Measurements from ENCODE around the gene ECD. TPM values are rescaled to one million over a fixed set of nuclear protein-coding genes. Genes with fewer than 3 reads are reported as not detected.

ECD gene
- total RNA-seq, 1 donor from 2014 or later: 35.2 TPM

- DNase-seq (ENCODE audit: low spot score): no peak
- Mint-ChIP-seq H3K27ac (no peak overlapping the region), H3K4me3 (ENCODE audit: low read depth) (peak overlapping the region; percentile 57), H3K9me3 (no peaks in the 10 kb centered on the region), H3K27me3 (ENCODE audit: low read depth) (no peaks in the 10 kb centered on the region), H3K4me1 (ENCODE audit: low read depth) (peaks cover 45% of the 10 kb centered on the region), H3K36me3 (ENCODE audit: low read depth) (peaks cover 44% of the 10 kb centered on the region)
- intact Hi-C loops (cut with micrococcal nuclease): no loop called here
These were observed 75.0 kb downstream of the ECD start for GRCh38 chr10:73092830-73093229.

GRCh38 chr10:73088304-73088703, 79.5 kb downstream of the ECD start:
- Mint-ChIP-seq H3K27ac (peak overlapping the region; percentile 50), H3K27me3 (ENCODE audit: low read depth) (no peaks in the 10 kb centered on the region), H3K36me3 (ENCODE audit: low read depth) (peaks cover 44% of the 10 kb centered on the region), H3K9me3 (no peaks in the 10 kb centered on the region), H3K4me3 (ENCODE audit: low read depth) (no peak overlapping the region), H3K4me1 (ENCODE audit: low read depth) (peaks cover 30% of the 10 kb centered on the region)
- no peak for DNase-seq (ENCODE audit: low spot score)
- intact Hi-C loops (cut with micrococcal nuclease): no loop called here

- Mint-ChIP-seq H3K4me1 (ENCODE audit: low read depth) (peaks cover 31% of the 10 kb centered on the region), H3K27ac (no peak overlapping the region), H3K36me3 (ENCODE audit: low read depth) (peaks cover 43% of the 10 kb centered on the region), H3K27me3 (ENCODE audit: low read depth) (no peaks in the 10 kb centered on the region), H3K4me3 (ENCODE audit: low read depth) (no peak overlapping the region), H3K9me3 (no peaks in the 10 kb centered on the region)
- DNase-seq (ENCODE audit: low spot score): no peak
- intact Hi-C loops (cut with micrococcal nuclease): no loop called here
These were observed 81.0 kb downstream of the ECD start for GRCh38 chr10:73086816-73087215.

GRCh38 chr10:73084209-73084608, 83.6 kb downstream of the ECD start:
- H3K36me3 Mint-ChIP-seq (ENCODE audit: low read depth): peaks cover 44% of the 10 kb centered on the region
- no peak overlapping the region for H3K4me3 Mint-ChIP-seq (ENCODE audit: low read depth)
- H3K4me1 Mint-ChIP-seq (ENCODE audit: low read depth): peaks cover 35% of the 10 kb centered on the region
- no peak for DNase-seq (ENCODE audit: low spot score)
- no peak overlapping the region for H3K27ac Mint-ChIP-seq
- no peaks in the 10 kb centered on the region for H3K27me3 Mint-ChIP-seq (ENCODE audit: low read depth)
- no peaks in the 10 kb centered on the region for H3K9me3 Mint-ChIP-seq
- intact Hi-C loops (cut with micrococcal nuclease): no loop called here

Other genes starting within 250 kb of the ECD start
- not detected in 2 replicates for gene PLA2G12B, start 213.2 kb downstream of the ECD start, total RNA-seq
- 71.9 and 72.8 TPM in 2 replicates for gene P4HA1, start 71.1 kb downstream of the ECD start, total RNA-seq
- gene NUDT13, start 57.6 kb downstream of the ECD start, total RNA-seq: 0.76 and 1.0 TPM in 2 replicates
- 13.8 and 14.3 TPM in 2 replicates for gene FAM149B1, start 111 bp upstream of the ECD start, total RNA-seq
- 50.8 and 52.7 TPM in 2 replicates for gene DNAJC9, start 79.2 kb upstream of the ECD start, total RNA-seq
- 145 and 152 TPM in 2 replicates for gene MRPS16, start 84.6 kb upstream of the ECD start, total RNA-seq
- 0.41 and 0.43 TPM in 2 replicates for gene CFAP70, start 190.9 kb upstream of the ECD start, total RNA-seq
- gene ANXA7, start 246.1 kb upstream of the ECD start, total RNA-seq: 173 and 174 TPM in 2 replicates

Measured in activated T-helper 2 cell treated with anti-CD3 and anti-CD28 coated beads, Interferon-gamma antibody, Interleukin-2, Interleukin-4, amounts not matched to agents 10 μg/mL and 5 μg/mL and 100 μg/mL, durations not matched to agents 14 hours and 24 hours and 36 hours (primary cell).